GM11168 (cell line): ENCODE measurements around the gene INO80C.

Experiments used
- in situ Hi-C: fragments of 300-500 bp; cut with MboI; formaldehyde crosslinking; loops from one replicate; pipeline ENCODE4 v1.12.0; 2022; ENCODE audit warnings: low sequenced_read_pairs; ENCODE audit not compliant: unreplicated experiment

The INO80C gene, protein sequence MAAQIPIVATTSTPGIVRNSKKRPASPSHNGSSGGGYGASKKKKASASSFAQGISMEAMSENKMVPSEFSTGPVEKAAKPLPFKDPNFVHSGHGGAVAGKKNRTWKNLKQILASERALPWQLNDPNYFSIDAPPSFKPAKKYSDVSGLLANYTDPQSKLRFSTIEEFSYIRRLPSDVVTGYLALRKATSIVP

DNA sequence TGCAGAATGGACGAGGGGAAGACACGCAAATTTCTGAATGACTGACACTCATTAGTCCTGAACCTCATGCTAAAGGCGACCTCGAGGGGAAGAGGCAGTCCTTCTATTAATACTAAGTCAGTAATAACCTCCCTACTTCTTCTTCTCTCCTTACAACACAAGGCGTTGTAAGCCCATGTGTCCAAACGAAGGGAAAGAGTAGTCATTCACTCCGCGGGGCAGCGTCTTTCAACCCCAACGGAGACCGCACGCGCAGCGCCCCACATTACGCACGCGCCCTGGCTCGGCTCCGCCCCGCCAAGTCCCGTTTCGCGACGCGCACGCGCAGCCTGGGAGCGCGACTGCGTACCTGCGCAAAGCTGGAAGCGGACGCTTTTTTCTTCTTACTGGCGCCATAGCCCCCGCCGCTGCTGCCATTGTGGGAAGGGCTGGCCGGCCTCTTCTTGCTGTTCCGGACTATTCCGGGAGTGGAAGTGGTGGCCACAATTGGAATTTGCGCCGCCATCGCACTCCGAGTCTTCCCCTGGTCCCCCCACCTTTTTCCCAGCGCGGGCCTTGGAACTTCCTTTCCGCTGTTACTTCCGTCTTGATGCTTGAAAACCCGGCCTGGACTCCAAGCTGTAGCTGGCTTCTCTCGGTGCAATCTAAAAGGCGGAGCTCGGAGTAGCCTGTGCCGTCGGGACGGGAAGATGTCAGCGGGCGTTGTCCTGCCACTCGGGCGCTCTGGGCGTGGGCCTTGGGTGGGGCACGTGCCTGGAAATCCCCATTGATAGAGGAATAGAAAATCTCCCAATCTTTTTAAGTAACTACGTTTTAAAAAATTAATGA, at the start of gene INO80C:
TSS of gene INO80C (minus strand) at position 591 of the 828 bp plus-strand sequence. CDS start at position 505, 86 bp downstream.
- in situ Hi-C loops = no loop called here

DNA sequence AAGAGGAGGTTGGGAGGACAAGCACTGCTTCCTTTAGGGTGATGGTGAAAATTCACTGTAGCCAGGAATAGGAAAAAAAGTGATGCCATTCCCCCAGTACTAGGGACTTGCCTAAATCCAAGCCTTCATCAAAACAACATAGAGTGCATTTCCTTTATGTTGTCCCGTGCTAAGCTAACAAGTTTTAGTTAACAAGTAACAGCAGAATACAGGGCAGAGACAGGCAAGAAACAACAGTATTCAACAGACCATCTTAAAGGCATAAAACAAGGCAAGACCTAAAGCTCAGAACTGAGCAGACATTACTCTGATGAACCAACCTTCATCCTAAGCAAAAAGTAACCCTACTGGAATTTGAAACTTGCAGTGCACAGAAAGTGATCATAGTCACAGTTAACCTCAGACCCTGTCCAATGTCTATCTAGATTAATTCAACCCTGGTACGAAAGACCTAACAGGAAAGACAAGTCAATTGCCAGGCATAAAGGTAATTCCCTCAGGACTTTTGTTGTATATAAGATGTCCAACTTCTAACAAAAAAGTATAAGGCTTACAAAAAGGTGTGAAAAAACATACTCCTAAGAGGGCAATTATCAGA, 49.3 kb upstream of the INO80C start:
- in situ Hi-C loops = no loop called here

DNA sequence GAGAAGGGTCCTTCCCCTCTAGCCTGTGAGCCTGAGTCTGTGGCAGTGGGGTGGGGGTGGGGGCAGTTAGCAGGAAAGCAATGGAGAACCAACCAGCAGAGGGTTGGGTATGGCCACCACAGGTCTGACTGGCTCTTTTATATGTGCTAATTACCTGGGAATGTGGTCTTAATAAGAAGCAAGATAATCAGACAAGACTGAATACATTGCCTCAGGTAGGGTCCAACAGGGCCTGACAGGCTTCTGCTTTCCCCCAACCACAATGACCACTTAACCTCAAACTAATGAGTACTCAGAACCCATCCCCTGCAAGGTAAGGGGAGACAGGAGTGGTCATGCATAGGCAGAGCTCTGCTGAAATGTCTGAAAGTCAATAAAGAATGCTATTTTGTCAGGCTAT, 44.6 kb upstream of the INO80C start:
- in situ Hi-C loops = no loop called here

DNA sequence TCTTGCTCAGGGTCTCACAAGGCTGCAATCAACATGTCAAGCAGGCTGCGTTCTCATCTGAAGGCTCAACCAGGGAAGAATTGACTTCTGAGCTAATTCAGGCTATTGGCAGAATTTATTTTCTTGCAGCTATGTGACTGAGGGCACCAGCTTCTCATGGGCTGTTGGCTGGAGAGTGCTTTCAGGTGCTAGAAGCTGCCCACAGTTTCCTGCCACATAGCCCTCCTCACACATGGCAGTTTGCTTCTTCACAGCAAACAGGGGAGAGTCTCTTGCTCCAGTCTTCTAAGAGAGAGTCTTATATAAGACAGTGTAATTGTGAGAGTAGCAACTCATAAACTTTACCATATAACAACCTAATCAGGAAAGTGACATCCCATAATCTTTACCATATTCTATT, 37.5 kb upstream of the INO80C start:
- in situ Hi-C loops = no loop called here

DNA sequence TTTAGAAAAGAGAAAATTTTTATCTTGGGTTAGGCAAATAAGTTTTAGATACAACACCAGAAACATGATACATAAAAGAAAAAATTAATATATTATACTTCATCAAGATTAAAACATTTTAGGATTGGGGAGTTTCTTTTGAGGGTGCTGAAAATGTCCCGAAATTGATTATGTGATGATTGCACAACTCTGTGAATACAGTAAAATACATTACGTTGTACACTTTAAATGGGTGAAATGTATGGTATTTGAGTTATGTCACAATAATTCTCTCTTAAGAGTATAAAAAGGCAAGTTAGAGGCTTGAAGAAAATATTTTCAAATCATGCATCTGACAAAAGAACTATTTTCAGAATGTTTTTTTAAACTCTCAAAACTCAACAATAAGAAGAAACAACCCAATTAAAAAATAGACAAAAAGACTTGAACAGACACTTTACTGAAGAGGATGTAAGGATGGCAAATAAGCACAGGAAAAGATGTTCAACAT, 36.2 kb upstream of the INO80C start:
- in situ Hi-C loops = no loop called here

DNA sequence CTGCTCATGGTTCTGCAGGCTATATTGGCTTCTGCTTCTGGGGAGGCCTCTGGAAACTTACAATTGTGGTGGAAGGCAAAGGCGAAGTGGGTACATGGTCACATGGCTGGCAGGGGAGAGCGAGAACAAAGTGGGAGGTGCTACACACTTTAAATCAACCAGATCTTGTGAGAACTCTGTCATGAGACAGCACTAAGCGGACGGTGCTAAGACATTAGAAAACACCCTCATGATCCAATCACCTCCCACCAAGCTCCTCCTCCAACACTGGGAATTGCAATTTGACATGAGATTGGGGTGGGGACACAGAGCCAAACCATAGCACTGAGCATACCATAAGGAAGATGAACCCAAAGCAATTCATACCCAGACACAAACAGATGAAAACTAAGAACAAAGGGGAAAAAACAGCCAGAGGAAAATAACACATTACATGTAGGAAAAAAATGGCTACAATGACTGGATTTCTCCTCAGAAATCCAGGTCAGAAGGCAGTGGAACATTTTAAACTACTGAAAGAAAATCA, 31.1 kb upstream of the INO80C start:
- in situ Hi-C loops = no loop called here

DNA sequence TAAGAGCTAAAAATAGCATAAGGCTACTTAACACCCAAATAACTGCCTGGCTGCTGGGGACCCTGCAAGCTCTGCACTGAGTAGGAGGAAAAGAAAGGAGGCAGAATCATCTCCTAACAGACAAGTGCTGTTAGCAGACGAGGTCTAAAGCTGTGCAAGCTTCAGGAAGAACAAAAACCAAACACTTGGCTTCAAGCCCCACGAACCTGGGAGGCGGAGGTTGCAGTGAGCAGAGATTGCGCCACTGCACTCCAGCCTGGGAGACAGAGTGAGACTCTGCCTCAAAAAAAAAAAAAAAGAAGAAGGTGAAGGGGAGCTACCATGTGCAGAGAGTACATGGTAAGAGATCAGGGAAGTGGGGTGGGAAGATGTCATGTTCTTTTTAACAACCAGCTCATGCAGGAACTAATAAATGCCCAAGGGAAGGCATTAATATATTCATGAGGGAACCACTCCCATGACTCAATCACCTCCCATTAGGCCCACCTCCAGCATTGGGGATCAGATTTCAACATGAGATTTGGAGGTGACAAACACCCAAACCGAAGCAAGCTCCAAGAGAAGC, 28.8 kb upstream of the INO80C start:
- in situ Hi-C loops = no loop called here

DNA sequence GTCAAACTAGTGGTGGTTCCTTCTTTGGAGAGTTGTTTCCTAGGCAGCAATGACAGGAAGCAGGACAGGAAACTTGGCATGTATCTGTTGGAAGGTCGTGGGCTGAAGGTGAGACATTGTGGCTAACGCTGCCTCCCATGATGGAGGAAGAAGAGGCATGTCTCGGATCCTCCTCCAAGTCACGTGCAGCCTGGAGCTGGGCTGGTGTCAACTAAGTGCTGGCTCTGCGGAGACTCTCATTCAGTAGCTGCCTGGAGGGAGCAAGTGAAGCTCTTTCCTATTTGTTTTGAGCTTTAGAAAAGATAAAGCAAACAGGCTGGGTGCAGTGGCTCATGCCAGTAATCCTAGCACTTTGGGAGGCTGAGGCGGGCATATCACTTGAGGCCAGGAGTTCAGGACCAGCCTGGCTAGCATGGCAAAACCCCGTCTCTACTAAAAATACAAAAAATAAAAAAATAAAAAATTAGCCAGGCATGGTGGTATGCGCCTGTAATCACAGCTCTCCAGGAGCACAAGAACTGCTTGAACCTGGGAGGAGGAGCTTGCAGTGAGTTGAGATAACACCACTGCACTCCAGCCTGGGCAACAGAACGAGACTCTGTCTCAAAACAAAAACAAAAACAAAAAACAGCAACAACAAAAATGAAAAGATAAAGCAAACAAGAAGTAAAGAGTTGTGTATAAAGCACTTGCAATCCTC, 28.2 kb upstream of the INO80C start:
- in situ Hi-C loops = no loop called here

DNA sequence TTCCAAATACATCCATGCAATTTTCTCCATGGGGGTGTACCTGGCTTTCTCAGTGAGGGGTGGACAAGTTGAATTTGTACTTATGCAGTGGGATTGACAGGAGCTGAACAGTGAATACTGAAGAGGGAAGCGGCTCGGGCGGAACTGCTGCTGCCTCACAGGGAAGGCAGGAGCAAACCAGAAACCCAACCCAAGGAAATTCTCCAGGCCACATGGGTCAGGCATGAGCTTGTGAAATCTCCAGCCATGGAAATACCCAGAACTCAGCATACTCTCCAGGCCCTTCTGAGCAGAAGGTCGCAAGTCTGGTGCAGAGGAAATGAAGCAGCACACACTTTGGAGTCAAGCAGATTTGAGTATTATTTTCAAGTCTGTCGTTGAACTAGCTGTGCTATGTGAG, 26.5 kb upstream of the INO80C start:
- in situ Hi-C loops = no loop called here

DNA sequence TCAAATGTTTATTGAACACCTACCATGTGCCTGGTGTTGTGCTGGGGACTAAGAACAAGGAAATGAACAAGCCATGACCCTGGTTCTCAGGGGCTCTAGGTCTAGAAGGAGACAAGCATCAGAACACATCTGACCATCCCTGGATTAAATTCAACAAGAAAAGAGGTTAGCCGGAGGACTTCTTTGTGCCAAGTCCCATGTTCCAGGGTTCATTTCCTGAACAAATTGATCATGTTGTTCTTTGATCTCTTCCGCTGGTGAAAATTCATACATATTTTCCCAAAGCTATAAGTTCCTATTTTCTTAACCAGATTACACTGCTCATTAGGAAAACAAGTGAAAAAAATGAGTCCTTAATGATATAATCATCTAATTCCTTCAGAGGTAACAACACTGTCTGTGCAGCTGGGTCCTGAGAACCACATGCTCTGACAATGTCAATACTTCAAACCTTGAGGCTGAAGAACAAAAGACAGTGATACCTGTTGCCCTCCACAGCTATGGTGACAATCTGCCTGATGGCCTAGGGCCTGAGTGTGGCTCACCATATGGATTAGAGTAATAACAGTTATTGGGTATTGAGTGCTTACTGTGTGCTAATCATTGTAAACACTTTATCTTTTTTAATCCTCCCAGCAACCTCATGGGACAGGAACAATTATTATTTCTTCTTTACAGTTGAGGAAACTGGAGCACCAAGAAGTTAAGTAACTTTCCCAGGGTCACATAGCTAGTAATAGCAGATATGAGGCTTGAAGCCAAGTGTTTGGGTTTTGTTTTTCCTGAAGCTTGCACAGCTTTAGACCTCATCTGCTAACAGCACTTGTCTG, 24.6 kb upstream of the INO80C start:
- in situ Hi-C loops = no loop called here

DNA sequence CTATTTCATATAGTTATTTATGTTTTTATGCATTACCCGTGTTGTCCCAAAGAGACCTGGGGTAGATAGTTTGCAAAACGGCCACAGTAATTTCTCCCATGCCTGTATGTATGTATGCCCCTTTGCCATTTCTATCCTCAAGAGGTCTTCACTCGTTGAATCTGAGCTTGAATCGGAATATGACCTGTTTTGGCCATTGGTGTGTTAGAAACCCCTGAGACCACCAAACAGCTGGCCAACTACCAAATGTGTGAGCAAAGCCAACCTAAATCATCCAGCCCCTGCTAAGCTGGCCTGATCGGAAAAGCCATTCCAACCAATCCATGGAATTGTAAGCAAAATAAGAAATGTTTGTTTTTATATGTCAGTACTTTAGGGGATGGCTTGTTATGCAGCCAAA, 23.4 kb upstream of the INO80C start:
- in situ Hi-C loops = no loop called here

DNA sequence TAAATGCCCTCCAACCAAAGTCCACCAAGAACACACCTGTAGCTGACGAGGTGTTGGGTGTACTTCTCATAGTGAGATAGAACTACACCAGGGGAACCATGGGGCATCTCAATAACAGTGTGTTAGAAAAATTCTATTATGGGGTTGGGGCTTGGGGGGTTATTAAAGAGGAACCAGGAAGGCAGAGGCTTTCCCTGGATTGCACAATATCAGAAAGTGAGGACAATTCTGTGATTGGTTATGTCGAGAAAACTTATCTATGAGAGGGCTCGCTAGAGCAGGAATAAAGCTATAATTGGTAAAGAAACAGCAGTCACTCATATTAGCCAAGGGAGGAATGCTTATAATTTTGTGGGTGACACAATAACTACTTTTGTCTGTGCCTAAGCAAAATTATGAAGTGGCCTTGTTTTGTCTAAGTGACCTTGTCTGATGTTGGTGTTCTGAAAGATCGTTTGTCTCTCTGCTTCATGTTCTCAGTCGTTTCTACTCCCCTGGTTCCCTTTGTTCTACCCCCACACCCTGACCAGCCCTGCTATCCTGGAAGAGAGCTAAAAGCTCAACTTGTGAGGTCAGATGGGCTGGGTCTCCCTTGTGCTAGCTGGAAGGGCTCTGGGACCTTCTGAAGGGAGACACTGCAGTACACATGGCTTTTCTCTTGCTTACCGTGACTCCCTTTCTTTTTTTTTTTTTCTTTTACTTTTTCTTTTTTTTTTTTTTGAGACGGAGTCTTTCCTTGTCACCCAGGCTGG, 21.6 kb upstream of the INO80C start:
- in situ Hi-C loops = no loop called here

DNA sequence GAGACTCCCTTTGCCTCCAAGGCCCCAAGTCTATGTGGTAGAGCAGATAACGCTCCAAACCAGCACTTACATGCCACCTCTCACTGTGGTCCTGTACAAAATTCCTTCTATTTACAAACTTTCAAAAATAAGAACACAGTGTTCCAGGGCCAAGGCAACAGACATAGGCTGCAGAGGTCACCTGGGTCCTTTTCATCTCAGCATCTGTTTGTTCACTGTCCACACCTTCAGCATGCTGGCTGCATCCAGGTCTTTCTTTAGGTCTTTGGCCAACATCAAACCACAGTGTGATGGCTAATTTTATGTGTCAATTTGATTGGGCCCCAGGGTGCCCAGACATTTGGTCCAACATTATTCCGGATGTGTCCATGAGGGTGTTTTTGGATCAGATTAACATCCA, 20.0 kb upstream of the INO80C start:
- in situ Hi-C loops = no loop called here

DNA sequence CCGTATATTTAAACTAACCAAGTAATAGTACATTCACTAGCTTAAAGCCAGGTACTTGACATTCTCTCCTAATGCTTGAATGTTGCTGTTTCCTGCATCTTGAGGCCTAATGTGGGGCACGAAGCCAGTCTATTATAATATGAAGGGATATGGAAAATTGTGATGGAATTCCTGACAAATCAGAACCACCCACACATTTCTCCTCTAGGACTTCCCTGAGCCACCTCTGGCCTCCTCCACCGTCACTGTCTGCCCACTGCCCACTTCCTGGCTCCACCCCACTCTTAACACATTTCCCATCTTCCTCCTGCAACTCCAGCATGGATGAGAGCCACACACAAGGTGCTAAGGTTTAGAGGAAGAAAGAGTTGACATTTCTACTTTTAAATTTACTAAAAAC, 19.0 kb upstream of the INO80C start:
- in situ Hi-C loops = no loop called here

DNA sequence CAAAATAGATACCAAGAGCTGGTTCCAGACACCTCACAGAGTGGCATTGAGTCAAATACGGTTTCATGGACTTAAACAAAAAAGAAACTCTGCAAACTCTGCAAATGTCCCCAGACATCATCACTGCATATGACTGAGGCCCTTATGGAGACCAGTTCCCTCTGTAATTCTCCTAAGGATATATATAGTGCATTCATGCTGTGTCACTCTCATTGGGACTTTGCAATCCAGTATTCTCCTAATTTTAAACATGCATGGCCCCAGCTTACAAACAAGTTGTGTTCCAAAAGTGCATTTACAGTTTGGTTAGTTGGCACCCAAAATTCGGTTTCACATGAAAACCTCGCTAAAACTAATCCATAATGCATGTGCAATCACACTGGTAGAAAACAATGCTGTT, 18.6 kb upstream of the INO80C start:
- in situ Hi-C loops = no loop called here

DNA sequence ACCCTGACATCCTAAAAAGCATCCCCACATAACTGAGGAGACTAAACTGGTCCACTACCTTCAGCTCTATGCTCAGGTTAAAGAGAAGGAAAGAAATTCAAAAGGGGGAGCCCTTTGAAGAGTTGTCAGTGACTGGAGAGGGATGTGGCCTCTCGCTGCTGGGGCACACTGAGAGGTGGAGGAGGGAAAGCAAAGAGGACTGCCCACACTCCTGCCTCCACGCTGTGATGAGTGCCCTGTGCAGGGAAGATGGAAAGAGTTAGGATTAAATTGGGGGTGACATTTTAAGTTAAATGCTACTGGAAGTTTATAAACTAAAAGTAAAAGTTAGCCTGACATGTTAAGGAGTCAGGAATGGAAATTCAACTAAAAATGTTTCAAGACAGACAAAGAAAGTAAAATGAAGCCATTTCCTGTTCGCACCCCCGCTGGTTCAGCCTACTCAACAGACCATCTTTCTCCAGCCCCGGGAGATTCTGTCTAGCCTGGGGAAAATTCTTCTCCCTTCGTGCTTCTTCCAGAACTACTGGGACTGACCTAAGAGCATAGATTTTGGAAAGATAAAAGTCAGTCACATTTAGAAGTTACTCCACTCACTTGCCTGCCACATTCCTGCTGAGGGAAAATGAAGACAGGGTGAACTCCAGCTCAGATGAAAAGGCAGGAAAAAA, 17.8 kb upstream of the INO80C start:
- in situ Hi-C loops = no loop called here

DNA sequence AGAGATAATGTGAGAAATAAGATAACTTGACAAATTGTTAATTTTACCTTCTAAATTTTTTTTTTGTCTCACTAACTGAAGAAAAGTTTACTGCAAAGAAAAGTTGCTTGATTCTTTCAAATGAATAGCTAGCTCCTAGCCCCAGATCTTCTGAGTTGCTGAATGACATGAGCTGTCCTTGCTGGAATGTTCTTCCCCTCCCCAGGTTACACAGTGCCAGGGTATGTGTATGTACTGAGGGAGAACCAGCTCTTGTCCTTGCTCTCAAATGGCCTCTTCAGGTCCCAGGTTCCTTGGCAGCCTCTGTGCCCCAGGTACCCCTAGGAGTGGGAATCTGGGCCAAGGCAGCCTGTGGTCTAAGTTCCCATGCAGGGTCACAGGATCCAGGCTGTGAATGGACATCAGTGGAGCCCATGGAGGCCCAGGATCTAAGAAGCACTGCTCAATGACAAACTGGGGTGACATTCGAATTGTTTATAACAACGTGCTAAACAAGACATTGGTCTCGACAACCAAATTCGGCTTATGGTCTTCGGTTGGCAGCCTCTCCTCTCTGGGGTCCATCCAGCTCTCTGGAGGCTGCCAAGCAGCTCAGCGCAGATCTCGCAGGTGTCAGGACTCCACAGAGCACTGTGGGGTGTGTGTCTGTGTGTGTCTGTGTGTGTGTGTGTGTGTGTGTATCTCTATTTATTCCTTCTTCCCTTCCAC, 17.1 kb upstream of the INO80C start:
- in situ Hi-C loops = no loop called here

DNA sequence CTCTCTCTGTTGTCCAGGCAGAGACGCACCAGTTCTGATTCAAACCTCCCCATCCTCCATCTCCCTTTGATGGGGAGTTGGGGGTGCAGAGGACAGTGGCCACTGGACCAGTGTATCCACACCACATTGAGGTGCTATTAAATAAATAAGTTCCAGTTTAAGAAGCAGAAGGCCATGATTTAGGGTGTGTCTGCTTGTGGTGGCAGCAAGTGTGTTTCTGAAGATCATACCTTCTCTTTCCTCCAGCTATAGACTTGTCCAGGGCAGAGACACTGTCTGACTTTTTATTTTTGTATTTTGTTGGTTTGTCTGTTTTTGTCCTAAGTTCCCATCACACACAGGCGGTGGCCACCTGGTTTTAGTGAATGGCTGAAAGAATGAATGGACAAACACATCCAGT, 16.5 kb upstream of the INO80C start:
- in situ Hi-C loops = no loop called here
